HG03139 (cell line): ENCODE results near the gene PTPRE.
A peak's percentile ranks its signal among the peaks of the same experiment; 100 is the strongest.

Experiments
- ATAC-seq: cut with Tn5 transposase; IDR thresholded peaks from one replicate; pipeline ENCODE4 v1.9.1; 2021; ENCODE audit not compliant: unreplicated experiment

PTPRE gene

DNA sequence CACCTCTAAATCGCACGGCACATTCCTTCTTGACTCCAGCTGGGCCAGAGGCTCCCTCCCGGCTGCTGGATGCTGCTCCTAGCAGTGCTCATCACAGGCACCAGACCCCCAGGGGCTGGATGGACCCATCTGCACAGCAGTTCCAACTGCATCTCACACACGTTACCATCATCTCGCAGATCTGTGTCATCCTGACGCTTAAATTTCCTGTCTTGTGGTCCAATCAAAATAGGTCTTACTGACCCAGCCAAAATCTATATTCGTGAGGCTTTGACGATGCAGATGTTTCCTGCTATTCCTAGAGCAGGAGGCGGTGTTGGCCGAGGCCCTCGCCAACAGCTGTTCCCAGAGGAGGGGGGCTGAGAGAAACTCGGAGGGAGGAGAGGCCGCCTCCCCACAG is 111.3 kb downstream of the PTPRE start:
- no peak for ATAC-seq

DNA sequence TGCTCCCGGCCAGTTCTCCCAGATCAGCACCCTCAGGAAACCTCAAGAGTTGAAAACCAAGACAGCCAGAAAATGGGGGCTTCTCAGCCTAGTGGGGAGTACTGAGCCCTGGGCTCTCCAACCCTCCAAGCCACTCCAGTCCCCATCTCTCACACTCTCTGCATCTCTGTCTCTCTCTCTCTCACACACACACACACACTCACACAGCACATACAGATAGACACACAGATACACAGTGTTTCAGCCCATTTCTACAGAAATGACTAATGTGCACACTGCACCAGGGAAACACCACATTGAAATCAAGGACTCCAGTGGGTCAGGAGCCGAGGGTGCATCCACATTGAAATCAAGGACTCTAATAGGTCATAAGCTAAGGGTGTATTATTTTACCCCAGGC is 111.8 kb downstream of the PTPRE start:
- ATAC-seq: no peak

DNA sequence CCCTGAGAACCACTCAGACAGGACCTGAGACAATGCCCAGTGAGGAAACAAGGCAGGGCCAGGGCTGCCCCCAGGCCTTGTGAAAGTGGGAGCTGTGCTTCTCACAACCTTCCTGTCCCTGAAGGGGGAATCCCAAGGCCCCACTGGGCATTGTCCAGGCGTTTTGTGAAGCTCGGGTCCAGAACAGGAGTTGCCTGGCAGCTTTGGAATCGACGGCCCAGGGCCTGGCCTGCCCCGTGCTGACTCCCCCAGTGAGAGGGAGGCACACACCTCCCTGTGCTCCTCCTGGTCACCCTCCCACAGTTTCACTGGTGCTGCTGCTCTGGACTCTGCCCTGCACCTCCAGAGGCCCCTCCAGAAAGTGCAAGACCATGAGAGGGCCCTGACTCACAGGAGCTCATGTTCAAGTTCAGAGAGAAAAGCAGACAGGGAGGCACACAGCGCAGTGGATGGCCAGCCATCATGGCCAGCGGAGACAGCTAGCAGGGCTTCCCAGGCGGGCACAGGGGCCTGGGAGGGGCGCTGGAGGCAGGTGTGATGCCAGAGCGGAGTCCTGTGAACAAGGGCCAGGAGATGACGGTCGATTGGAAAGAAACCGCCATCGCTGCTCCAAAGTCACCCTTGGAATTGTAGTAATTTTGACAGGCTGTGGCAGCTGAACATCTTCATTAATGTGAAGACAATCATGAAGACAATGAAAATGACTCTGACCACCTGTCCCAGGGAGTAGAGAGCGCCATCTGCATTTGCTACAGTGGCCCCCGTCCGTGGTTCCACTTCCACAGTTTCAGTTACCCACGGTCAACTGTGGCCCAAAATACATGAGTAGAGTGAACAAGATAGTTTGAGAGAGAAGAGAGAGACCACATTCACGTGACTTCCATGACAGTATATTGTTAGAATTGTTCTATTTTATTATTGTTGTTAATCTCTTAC is 115.6 kb downstream of the PTPRE start:
- ATAC-seq: no peak

DNA sequence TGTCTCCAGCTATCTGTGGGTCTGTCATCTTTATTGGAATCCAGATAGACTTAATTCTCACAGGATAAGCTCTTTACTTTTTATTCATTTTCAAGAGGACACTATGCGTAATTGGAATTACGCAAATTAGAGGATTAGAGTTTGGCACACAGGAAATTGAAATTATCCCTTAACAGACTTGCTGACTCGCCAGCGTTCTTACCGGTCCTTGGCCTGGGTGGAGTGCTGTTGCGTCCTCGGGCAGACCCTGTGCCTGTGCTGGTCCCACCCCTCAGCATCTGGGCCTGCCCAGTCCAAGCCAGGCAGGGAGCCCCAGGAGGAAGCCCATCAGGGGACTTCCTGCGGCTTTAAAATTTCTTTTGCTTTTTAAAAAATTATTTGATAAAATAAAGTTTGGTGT is 117.5 kb downstream of the PTPRE start:
- ATAC-seq: no peak

DNA sequence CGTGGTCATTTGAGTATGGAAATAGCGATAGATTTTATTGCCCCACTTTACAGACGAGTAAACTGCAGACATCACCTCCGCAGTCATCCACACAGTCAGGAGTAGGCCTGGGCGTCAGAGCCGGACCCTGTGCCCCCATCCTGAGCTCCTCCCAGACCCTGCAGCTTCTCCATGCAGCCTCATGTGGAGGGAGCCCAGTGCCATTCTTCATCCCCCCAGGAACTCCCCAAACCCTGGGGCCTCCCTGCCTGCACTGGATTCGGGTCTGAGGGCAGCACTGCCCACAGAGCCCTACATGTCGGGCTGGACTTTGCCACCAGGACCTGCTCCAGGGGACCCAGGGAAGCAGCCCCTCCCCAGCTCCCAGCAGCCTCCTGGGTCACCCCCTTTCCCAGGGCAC is 118.5 kb downstream of the PTPRE start:
- no peak for ATAC-seq

DNA sequence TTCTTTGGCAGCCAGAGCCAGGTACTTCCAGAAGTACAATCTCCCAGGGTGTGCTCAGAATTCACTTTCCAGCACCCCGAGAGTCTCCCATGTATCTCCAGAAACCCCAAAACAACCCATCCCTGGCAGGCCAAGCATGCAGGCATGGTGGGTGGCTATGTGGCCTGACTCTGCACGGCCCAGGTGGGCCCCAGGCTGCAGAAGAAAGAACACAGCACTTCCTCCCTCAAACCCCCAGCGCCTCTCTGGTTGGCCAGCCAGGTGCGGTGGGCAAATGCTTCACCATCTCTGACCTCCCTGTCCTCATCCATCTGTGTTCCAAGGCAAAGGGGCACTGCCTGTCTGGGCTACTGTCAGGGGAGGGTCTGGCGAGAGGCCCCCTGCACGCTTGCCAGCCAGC is 119.0 kb downstream of the PTPRE start:
- no peak for ATAC-seq

DNA sequence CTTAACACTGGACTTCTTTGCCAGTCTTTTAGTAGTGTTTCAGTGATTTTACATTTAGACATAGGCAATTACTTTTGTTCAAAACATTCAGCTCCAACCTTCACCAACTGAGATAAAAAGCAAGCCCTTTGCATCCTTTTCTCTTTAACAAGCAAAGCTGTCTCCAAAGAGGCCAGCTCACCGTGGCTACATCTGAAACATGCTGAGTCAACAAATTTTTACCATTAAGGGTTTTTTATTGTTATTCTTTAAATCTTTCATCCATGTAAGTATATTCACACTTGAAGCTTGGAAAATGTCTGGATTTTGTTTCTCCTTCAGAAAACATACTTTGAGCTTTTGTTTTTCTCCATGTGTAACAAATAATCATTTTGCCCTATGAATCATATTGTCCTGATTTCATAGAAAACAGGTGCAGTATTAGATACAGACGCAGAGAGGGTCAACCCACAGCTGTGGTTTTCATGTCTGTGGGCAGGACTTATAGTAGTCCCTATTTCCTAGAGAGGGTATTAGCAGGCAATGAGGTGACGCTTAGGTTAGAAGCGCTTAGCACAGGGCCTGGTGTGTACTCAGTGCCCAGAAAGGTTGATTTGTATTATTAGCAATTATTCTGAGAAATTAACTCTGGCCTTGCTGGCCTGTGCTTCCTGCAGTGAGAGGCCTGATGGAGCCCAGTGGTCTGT is 119.9 kb downstream of the PTPRE start:
- no peak for ATAC-seq

DNA sequence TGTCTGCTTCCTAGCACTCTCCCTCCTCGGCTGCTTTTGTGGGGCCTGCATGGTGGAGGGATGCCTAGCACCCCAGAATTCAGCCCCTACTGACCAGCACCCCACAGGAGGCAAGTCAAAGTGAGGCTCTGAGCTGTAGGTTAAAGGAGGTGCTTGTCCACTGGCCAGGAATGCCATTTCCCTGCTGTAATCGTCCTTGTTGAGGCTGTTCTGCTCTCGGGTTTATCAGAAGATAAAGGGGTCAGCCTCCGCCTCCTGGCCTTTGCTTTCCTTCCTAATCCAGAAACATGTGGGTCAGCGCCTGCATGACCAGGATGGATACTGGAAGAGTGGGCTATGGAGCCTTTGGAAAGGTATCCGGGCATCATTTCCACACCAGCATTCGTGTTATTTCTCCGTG is 120.4 kb downstream of the PTPRE start:
- no peak for ATAC-seq

DNA sequence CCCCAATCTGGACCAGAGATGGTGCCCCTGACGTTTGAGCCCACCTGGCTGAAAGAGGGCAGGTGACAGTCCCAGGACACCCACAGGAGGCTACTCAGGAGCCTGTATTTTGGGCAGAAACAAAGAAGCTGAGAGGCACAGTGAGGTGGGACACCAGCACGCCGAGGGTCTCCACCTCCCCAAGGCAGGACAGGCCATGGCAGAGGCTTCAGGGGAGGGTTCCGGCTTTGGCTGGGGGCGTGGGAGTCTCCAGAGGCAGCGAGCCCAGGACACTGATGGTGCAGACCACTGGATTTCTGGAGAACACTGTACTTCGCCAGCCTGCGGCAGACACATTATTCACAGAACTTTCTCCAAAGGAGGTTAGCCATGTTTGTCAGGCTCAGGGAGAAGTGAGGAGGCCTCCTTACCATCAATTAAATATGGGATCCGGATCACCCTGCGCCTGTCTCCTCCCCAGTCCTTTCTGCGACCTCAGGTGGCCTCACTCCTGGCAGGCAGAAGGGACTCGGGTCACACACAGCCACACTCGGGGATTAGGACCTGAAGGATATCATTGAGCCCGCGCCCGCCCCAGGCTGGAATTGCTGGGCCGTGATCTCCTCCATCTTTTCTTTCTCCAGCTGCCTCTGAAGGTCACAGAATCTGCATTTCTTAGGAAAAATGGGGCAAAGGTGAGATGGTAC is 121.1 kb downstream of the PTPRE start:
- no peak for ATAC-seq

DNA sequence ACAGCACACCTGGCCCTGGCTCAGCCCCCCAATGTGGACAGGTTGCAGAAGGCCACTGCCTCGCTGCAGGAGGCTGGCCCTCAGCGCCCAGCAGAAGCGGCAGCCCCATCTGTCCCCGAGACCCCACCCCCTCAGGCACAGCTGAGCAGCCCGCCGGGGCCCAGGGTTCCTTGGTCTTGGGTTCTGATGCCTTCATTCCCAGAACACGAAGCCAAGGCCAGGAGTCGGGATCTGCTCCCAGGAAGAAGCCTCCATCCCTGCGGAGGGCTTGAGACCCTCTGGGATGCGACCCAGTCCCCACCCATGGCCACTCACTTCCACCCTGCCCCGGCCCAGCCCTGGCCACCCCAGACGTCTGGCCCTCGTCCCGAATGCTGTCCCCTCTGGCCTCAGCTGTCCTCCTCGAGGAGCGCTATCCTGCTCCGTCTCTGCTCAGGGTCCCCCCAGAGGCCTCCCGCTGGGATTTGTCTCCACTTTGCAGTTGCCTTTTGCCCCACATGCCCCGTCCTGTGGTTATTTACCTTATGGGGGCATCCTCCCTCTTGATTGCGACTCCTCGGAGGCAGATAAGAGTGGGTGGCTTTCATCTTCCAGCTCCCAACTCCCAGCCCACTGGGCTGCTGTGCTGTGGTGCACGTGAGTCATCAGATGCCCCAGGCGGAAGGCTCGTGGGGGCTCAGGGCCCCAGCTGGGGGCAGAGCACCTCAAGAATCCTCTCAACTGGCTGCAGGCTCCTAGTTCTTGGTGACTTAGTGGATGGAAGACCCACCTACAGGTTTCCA is 121.8 kb downstream of the PTPRE start:
- no peak for ATAC-seq

DNA sequence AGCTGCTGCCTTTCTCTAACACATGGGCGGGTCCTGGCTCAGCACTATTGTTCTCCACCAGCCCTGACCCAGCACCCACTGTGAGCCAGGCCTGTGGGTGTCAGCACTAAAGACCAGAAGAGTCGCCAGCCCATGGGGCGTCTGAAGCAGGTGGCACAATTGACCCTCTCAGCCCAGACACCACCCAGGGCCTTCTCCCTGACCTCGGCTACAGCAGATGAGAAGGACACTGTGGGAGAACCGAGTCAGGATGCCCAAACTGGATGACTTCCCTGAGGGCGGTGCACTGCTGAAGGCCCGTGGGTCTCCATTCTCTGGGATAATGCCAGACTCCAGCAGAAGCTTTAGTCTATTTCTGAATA is 122.4 kb downstream of the PTPRE start:
- ATAC-seq: no peak

DNA sequence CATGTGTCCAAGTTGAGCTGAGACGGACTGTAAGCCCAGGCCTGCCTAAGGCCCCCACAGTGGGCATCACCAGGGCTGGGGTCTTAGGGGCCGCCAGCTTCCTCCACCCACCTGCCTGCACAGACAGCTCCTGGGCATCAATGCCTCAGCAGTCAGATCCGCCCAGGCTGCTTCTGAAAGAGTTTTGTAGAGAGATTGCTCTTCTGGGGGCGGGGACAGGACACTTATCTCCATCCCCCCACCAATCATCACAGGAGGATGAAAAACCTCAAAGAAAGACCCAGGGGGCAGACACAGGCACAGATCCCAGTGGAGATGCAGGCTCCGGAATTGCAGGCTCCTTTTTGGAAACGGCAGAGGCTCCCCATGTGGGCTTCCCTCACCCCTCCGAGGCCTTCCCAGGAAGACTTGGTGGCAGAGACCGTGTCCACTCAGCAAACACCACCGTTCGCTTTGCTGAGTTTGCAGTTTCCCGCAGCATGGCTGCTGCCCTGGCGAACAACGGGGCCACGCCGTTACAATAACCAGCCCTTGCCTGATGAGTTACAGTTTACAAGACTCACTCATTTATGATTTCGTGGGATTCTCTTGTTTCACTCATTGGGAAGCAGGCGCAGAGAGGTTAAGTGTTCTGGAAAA is 122.9 kb downstream of the PTPRE start:
- ATAC-seq: no peak

DNA sequence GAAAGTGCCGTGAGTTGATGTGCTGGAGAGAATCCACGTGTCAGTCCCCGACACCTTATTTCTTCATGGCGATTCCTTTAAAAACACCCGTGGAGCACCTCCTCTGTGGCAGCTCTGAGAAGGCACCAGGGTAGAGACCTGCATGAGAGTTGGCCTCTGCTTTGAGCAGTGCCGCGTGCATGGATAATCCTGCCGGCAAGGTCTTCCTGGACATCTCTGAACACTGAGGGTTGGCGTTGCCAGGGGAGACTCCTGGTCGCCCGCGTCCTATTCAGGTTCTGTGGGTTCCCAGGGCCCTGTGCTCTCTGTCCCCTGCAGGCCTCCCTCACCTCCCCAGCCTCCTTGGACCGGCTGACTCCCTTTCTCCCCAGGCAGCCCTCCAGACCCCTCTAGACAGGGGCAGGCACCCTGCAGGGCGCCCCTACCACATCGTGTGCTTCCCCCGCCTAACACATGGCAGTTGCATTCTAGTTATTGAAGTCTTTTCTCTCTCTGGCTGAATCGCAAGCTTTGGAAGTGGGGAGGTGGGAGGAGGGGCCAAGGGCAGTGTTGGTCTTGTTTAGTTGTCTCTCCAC is 123.7 kb downstream of the PTPRE start:
- no peak for ATAC-seq

DNA sequence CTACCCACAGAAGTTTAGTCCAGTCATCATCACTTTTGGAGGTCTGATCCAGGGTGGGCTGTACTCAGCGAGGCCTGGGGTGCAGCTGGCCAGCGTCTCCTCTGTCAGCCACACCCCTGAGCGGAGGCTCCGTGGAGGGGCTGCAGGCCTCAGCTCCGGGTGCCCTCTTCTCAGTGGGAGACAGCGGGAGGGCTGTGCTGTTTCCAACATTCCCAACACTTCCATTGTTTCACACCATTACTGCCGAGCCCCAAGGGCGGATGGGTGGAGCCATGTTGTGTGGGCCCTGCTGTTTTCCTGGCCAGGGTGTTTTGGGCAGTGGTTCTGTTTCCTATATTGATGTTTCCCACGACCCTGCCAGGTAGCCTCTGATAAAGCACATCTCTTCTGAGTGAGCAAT is 124.3 kb downstream of the PTPRE start:
- ATAC-seq: no peak

DNA sequence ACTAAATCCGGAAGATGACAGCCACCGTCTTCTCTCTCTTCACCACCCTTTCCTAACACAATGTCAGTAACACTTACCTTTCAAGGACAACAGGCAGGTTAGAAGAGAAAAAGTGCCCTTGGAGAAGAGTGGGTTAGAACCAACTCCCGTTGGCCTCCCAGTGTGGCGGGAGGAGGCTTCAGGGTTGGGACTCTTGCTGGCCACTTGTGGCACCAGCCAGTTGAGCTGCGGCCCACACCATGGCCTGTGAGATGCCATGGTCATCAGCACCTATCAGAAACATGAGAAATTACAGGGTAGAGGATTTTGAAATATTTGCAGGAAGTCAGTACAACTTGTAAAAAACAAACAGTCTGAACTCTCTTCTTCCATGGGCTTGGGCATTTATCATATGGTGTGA is 125.6 kb downstream of the PTPRE start:
- no peak for ATAC-seq

DNA sequence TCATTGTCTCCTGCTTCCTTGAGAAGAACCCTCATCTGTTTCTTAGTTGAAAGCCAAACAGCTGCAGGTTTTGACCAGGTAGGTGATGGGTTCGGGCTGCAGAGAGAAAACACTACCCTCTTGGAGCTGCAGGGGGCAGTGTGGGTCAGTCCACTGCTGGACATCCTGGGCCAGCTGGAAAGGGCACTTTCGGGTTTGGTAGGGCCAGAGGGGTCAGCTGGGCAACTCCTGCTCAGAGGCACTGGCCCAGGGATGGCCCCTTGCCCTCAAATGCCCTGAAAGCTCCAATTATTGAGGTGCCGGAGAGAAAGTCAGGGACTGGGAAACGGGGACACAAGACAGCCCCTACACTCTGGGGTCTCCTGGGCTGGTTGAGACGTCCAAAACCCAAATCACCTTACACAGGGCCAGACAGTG is 128.7 kb downstream of the PTPRE start:
- ATAC-seq: peak; percentile 65

DNA sequence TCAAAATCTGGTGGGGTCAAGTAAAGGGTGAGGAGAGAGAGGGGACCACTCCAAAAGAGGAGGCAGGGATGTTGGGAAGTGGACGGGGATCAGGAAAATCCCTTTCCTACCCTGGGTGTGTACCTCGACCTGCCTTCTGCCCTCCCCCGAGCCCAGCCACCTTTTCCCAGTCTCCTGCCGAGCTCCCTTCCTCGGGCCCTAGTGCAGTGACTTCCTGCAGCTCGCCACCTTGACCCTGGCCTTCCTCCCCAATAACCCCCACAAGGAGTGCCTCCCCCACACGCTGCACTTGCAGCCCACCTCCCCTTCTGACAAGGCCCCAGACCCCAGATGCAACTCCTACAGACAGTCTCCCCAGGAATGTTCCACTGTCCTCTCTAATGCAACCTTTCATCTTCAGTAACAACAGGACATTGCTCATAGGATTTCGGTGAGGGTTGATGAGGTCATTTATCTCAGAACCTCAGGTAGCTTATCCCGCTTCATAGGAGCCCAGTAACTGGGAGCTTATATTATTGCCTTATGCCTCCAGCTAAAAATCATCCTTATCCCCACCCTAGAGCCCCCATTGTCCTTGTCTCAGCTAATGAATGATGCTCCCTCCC is 129.2 kb downstream of the PTPRE start:
- no peak for ATAC-seq

DNA sequence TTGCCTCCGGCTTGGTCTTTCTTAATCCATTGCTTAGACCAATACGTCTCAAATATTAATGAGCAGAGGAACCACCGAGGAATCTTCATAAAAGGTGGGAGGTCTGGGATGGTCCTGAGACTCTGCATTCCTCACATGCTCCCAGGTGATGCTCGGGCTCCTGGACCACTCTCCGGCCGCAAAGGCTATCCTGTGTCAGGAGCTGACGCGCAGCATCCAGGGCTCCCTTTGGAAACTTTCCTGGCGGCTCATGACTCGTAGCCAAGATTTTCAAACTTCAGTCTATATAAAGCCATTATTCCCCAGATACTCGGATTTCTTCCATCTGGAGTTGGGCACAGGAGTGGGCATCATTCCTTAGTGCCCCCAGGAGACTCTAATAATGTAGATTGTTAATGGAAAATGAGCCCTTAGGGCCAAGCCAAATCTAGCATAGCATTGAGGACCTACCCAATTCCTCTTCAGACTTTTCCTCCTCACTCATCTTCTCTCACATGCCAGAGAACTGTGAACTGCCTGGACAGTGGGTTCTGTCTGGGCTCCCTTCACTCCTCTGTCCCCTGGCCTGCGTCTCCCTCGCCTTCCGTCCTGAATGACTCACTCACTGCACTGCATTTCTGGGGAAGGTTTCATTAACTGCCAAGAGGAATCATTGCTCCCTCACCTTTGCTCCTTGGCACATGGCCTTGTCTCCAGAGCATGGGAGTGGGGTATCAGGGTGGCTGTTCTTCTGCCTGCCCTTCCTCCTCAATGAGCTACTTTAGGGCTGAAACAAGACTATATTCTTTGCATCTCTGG is 130.0 kb downstream of the PTPRE start:
- no peak for ATAC-seq

DNA sequence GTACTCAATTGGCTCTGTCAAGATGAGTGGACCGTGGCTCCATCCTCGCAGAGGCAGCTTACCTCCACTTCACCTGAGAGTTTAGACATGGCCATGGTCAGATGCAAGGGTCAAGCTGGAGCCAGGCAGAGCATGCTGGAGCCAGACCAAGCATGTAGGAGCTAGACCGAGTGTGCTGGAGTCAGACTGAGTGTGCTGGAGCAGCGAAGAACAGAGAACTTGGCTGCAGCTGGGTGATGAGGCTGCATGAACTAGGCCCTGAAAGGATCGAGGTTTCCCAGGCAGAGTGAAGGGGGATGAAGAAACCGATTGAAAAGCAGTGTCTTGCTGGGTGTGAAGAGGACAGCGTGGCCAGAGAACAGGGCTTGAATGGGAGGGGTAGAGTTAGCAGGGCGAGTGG is 133.2 kb downstream of the PTPRE start:
- ATAC-seq: no peak
